Stimulated activated CD4-positive, alpha-beta T cell treated with anti-CD3 and anti-CD28 coated beads, Interleukin-15, amount 100 ng/mL, for 48 hours (primary cell): ENCODE measurements around the gene TARBP2.
A peak's percentile ranks its signal among the peaks of the same experiment; 100 is the strongest.
"Not testable (repeated sequence)": the region's sequence is repeated elsewhere in the genome, so short reads cannot be mapped to it uniquely, and the experiment has no call there.

Source experiments
- DNase-seq, 2 donors: peaks; one replicate each; pipeline ENCODE4 v3.0.0-alpha.2; 2020; ENCODE audit warnings: low read depth in 2 of 2

TARBP2 gene

DNA sequence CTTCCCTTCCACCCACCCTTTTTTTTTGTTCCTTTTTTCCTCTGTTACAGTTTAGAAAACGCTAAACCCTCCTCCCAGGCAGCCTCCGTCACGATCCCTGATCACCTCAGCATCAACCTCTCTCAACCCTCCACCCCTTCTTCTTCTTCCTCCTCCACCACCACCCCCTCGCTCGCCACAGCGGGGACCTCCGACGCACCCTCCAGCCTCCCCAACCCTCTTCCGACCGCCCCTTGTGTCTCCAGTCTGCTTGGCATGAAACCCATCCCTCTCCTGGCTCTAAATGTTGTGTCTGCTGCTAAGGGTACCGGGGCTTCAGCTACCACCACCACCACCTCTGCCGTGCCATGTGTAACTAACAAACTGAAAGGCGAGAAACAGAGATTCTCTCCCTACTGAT lies 26.3 kb upstream of the TARBP2 start:
- no peak for DNase-seq

DNA sequence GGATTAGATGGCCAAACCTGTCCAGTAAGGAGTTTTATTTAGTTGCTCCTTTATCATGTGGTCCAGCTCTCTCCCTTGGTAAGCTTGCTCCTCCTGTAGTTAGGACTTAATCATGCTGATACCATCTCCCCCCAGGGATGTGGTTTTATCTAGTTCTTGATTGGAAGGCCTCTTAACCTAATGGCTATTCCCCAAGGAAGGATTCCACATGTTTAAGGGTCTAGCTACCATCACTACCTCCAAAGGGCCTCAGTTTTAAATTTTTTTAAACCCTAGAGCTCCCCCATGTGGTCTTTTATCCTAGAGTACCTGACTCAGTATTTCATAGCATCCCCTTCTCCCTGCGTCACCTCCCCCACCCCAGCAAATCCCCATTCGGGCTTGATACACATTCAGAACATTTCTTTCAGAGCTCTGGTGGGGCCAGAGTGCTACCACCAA lies 24.3 kb upstream of the TARBP2 start:
- no peak for DNase-seq

DNA sequence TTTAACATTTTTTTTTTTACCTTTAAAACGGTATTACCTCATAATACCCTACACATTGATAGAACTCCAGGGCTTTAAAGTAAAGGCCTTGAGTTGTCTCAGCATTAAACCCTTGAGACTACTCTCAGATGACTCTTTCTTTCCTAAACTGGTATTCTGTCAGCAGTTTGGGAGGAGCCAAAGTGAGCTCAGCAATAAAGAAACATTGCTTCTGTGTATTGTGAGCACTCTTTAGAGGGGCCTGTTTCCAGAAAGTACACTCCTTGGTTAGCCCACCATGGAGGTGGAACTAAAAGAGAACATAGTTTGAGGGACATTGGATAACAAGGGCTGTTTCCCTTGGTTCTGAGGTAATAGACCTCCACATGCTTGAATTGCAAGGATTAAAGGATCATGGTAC lies 22.2 kb upstream of the TARBP2 start:
- DNase-seq = no peak

DNA sequence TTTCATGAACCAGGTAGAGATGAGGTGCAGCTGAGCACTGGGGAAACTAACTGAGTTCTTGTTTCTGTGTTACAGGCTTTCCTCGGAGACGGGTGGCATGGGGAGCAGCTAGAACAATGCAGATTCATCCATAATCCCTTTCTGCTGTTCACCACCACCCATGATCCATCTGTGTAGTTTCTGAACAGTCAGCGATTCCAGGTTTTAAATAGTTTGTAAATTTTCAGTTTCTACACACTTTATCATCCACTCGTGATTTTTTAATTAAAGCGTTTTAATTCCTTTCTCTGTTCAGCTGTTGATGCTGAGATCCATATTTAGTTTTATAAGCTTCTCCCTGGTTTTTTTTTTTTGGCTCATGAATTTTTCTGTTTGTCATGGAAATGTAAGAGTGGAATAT lies 21.8 kb upstream of the TARBP2 start:
- DNase-seq = no peak

DNA sequence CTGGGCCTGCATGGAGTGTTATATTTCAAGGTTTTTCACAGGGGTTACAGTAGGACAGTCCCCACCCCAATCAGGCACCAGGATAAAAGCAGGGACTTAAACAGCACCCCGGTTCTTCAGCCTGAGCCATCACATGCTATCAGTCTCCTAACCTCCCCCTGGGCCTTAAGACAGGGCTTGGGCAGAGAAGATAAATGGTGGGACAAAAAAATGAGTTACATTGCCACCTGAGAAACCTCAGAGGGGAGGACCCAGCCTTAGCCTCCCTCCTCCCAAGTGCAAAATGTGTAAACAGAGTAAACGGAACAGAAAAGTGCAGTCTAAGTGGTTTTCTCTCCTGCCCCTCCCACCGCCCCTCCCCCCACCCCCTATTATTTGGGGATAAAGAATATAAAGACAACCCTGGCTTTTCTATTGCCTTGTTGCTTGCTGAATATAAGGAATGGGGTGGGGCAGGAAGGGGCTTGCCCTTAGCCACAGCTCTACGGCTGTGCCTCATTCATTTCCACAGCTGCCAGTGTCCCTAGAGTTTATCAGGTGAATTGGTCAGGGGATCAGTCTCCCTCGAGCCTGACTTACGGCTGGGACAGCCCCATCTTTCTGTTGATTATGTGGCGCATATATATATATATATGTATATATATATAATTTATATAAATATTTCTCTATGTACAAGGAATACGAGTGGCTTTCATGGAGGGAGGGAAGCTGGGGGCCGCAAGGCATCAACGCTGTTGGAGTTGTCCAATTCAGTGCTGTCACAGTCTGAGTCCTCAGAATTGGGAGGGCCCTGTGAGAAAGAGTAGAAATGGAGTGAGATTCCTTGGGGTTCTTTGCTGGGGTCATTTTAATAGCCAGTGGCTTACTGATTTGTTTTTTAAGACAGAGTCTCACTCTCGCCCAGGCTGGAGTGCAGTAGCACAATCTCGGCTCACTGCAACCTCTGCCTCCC lies 20.3 kb upstream of the TARBP2 start:
- DNase-seq = no peak

DNA sequence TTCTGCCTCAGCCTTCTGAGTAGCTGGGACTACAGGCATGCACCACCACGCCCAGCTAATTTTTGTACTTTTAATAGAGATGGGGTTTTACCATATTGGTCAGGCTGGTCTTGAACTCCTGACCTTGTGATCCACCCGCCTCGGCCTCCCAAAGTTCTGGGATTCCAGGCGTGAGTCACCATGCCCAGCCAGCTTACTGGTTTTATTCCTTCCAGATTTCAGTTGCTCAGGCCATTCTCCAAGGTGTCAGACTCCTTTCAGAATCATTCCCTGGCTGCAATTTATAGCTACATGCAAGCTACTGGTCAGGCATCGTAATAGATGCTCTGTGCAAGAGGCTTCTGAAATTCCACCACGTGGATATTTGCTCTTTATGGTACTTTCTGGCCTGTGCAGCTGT lies 19.6 kb upstream of the TARBP2 start:
- DNase-seq = not testable (repeated sequence)

DNA sequence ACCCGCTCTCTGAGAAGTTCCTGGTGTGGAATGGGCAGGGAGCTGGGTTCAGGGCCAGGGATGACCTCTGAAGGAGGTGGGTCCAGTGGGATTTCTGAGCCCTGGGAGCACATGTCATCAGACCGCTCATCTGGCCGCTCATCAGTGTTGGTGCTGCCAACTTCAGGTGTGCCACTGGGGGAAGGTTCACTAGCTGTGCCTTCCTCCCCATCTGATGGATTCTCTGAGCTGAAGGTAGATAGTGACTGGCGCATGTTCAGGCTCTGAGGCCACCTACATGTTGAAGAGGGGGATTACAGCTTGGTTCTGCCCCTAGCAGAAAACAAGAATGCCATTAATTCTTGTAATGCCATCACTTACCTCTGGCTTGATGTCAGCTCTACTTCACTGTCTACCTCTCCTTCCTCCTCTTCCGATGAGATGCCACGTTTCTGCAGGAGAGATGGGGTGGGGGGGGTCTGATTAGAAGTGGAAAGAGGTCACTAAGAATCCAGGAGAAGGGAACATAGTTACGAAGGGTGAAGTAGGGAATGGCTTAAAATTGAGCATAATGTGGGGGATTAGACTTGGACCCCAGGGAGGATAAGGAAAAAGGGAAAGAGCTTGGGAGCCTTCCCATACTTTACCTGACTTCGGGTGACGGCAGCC lies 19.0 kb upstream of the TARBP2 start:
- no peak for DNase-seq

DNA sequence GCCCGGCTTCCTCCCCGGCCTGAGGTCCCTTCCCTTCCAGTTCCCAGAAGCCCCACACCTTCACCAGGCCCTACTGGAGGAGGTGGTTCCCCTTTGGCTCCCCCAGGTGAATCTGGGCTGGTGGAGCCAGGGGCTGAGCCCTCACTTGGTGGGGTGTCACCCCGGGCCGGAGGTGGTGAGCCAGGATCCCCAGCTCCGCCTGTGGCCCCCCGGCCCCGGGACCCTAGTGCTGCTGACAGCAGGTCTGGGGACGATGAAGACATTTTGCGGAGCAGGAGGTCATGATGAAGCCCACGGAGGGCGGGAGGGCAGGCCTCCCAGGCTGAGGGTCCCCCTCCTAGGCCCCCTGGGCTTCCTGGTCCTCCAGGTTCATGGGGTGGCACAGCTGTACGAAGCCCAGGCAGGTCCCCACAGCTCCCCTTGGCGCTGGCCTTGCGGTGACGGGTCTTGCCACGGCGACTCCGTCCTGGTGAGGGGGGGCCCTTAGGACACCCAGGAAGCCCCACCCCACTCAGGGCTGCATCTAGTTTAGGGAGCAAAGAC lies 18.4 kb upstream of the TARBP2 start:
- no peak for DNase-seq

DNA sequence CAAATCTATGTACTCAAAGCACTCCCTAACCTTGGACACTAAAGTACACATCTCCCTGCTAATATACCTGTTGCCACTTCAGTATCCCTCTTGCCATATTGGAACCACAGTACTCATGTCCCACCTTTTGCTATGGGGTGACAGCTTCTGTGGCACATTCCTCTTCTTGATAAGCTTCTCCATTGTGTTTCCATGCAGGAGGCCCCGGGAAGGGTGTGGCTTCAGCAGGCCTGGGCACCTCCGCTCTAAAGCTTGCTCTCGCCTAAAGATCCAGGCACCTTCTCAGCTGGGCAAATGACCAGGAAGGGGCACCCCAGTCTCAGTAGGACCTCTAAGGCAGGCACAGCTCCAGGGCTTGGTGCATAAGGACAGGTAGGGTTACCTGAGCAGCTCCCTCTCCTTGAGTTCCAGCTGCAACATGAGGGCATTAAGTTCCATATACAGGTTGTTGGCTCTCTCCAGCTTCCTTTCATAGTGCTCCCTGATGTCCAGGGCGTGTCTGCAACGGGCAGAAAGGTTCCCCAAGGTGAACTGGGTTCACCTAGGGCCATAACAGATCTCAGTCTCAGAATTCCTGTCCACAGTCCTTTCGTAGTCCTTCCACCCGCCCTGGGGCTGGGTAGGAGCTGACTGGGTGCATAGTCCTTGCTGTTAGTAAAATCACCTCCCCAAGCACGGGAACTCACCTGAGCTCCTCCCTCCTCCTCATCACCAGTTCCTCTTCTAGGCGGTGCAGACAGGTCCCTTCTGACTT lies 17.7 kb upstream of the TARBP2 start:
- no peak for DNase-seq

DNA sequence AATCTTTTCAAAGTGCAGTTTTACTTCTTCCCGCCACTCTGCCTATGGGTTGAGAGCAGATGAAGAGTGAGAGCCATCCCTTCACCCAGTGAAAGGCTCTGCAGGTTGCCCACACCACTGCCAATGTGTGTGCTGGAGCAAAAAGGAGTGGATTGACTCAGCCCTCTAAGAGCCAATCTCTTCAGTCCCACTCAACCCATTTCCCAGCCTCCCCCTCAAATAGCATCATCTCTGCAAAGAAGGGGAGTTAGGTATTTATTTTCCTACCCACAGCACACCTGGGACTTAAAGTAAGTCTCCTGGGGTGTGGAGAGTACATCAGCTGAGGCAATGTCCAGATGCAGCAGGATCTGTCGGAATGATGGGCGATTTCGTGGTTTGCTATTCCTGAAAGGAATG lies 17.1 kb upstream of the TARBP2 start:
- no peak for DNase-seq

DNA sequence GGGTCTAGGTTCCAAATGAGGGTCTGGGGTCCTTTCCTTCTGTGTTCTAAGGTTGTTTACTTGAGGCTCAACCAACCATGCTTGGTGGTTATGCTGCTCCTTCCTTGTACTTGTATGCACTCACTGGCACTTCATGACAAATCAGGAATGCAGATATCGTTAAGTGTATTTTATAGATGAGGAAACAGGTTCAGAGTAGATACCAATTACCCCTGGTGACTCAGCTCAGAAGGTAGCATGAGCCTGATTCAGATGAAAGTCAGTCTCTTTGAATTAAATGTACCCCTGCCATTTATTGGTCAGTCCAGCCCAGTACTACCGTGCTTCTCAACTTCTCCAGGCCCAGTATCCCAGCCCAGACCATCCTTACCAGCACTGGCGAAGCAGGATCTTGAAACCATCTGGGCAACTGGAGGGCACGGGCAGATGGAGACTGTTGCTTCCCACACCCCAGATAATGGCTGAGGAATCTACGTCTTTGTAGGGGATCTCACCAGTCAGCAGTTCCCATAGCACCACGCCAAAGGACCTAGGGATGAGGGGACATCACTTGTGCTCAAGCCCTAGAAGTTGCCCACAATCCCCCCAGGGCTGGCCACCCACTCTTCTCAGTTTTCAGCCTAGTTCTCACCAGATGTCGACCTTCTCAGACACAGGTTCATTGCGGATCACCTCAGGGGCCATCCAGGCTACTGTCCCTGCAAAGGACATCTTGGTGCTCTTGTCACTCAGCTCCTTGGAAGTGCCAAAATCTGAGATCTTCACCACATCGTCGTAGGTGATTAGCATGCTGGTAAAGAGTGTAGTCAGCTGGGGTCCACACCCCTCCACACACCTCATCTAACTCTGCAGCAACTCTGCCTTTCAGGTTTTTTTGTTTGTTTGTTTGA lies 16.2 kb upstream of the TARBP2 start:
- no peak for DNase-seq

DNA sequence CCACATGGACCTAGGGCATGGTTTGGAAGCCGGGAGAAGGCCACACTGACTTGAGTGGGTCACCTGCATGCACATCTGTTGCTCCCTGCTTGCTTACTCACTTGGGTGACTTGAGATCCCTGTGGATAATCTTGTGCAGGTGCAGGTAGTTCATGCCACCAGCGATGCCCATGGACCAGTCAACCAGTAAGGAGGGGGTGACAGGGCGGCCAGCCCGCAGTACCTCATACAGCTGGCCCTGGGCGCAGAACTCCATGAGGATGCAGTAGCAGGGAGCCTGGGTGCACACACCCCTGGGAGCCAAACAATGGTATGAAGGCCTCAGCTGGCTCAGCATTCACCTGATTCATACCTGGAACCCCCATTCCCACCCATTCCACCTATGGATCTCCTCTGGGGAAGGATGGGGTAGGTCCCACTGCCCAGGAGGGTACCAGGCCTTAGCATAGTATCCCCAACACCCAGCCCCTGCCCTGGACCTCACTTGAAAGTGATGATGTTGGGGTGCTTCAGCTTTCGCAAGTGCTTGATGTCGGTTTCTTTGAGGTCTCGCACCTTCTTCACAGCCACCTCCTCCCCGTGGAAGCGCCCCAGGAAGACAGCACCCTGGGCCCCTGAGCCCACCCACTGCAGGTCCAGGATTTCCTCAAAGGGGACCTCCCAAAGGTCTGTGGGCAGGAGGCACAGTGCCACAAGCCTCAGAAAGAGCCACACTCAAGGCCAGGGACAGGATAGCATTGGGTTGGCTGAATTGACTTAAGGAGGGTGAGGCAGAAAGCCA lies 14.9 kb upstream of the TARBP2 start:
- no peak for DNase-seq

DNA sequence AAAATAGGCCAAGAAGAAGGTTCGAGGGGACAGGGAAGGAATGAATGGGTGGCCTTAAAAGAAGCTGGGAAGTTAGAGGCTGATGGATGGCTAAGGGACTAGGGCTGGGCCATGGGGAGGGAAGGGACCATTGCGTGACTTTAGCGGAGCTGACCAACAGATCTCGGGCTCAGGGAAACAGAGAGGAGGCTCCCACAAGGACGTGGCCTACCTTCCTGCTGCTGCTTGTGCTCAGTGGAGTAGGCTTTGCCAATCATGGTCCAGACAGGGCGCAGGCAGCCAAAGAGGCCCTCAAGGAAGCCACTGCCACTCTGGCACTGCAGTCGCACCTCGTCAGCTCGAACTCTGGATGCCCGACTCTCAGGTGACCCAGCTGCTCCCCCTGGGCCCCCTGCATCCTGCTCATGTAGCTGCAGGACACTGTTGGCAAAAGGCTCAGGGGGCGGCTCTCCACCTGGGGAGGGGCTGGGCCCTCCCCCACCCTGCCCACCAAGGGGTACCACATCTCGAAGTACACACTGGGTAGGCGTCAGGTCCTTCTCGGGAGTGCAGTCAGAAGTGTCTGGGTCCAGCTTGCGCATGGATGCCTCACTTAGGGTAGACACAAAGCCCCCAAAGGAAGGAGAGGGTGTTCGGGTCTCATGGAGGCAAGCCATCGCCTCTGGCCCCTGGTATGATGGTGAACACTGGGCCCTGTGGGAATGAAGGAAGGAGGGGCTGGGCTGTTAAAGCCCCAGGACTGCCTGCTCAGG lies 14.2 kb upstream of the TARBP2 start:
- DNase-seq = no peak

DNA sequence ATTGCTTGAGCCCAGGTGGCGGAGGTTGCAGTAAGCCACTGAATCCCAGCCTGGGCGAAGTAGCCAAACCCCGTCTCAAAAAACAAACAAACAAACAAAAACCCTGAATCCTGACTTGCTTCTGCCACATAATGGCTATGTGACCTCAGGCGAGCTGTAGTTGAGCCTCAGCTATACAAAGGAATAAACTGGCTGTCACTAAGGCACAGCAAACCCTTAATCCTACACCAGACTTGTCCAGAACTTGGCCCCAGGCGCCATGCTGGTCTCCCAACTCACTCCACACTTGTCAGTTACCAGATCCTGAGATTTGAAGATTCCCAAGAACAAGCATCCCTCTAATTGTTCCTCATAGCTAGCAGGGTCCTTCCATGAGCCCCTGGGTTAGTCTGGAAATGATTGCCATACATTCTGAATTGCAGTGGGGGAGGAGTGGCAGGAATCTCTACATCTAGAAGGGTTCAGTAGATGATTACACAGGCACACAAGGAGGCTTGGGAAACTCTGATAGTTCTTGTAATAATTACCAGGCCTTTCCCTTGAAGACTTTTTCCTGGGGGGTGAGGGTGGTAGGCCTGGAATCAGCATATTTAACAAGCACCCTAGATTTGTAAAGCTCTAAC lies 11.7 kb upstream of the TARBP2 start:
- no peak for DNase-seq

DNA sequence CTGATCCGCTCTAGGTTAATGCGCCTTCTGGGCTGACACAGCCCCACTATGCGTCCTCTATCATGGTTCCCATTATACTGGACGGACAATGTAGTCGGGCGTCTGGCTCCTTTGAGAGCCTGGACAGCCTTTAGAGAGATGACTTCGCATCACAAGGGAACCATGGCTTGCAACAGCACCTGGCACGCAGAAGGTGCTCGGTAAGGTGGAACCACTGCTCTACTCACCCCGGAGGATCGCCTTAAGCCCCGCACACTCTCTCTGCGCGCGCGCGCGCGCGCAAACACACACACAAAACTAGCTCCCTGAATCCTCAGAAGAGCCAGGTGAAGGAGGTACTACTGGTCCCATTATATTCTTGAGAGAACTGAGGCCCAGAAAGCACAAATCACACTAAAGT lies 8.9 kb upstream of the TARBP2 start:
- no peak for DNase-seq

DNA sequence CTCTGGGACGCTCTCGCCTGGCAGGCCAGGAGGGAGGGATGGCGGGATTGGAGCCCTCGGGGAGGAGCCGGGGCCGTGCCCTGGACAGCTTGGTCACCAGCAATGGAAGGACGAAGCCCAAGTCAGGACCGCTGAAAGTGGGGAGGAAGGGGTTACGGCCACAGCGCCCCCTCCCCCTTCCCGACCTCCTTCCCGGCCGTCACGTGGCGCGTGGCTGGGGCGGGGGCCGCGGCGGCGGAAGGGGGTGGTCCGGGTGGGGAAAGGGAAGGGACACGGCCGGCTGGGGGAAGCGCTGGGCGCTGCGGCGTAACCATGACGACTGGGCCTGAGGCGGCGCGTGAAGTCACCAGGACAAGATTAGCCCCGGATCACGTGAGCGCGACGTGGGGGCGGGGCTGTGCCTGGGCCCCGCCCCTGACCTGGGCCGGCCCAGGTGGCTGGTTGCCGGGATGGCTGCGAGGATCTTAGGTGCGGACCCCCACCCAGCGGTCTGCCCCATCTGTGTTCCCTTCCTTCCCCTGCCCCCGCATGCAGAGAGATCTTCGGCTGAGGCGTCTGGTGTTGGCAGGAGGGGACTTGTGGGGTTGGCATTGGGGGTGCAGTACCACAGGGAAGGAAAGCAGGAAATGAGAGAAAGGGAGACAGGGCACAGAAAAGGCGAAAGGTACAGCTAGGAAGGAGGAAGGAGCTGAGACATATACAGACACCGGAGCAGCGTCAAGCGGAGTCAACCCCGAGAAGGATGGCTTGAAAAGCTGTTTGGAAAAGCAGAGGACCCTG lies 8.1 kb upstream of the TARBP2 start:
- DNase-seq = peak; percentile 71 to 81

DNA sequence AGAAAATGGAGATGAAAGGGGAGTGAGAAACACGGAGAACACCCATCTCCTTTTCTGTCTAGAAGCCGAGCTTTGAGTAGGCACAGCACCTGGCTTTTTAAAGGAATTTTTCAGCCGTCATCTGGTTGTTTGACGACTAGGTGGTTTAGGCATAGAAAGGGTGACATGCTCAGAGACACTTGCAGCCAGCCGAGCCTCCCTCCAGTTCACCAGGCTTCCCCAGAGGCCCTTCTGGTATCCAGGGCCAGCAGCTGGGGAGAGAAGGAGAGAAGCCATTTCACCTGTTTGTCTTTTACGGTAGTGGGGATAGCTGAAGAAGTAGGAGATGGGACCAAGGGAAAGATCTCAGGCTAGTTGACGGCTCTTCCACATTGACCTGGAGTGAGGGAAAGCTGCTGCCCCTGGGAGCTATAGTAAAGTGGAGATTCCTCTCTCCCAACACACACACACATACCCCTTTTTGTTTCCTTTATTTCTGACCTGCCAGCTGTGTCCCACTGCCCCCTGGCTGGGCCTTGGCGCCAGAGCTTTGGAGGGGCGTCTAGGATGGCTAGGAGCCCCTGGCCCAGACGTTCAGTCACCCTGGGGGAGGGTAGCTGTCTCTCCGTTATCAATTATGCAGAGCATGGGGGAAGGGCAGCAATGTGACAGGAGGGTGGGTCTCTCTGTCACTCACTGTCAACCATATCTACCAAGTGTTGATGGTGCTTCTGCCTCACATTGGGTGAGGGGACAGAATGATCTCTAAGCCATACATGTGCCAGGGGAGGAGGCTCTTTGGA lies 7.3 kb upstream of the TARBP2 start:
- DNase-seq = no peak
